ENCODE data around the gene KRT10.

- TF ChIP-seq CTCF (IDR thresholded peaks at IDR 0.05; ENCODE audit: low read depth, low read length, missing input control), result no peak
- TF ChIP-seq HNF4A (conservative IDR thresholded peaks at IDR 0.05), result no peak
- TF ChIP-seq MAX (IDR thresholded peaks at IDR 0.05), result no peak
Measured at GRCh38 chr17:40817103-40817682, 5.2 kb downstream of the KRT10 start.
